GM21529 (cell line): ENCODE results near the gene NDUFB10.
"Not testable (repeated sequence)": the region's sequence is repeated elsewhere in the genome, so short reads cannot be mapped to it uniquely, and the experiment has no call there.

ENCODE experiments used
- ATAC-seq: cut with Tn5 transposase; IDR thresholded peaks from one replicate; pipeline ENCODE4 v1.9.1; 2021; ENCODE audit not compliant: unreplicated experiment

NDUFB10 gene

GRCh38 chr16:1944612-1945199, 14.6 kb upstream of the NDUFB10 start:
- ATAC-seq: no peak

GRCh38 chr16:1945559-1946391, 13.6 kb upstream of the NDUFB10 start:
- no peak for ATAC-seq

GRCh38 chr16:1946495-1947368, 12.6 kb upstream of the NDUFB10 start:
- ATAC-seq: no peak

- no peak for ATAC-seq
Measured at GRCh38 chr16:1947369-1947670, 12.0 kb upstream of the NDUFB10 start.

- ATAC-seq: no peak
Measured at GRCh38 chr16:1949507-1949906, 9.8 kb upstream of the NDUFB10 start.

- ATAC-seq: no peak
Measured at GRCh38 chr16:1950047-1950446, 9.3 kb upstream of the NDUFB10 start.

GRCh38 chr16:1950559-1950958, 8.8 kb upstream of the NDUFB10 start:
- no peak for ATAC-seq

- no peak for ATAC-seq
Measured at GRCh38 chr16:1953734-1954133, 5.6 kb upstream of the NDUFB10 start.

GRCh38 chr16:1957434-1958142, 1.8 kb upstream of the NDUFB10 start:
- not testable (repeated sequence) for ATAC-seq

GRCh38 chr16:1958143-1958491, 1.2 kb upstream of the NDUFB10 start:
- not testable (repeated sequence) for ATAC-seq

- ATAC-seq: no peak
Measured at GRCh38 chr16:1958715-1959268, 546 bp upstream of the NDUFB10 start.

- no peak for ATAC-seq
Measured at GRCh38 chr16:1960665-1961630, 1.6 kb downstream of the NDUFB10 start.

- no peak for ATAC-seq
Measured at GRCh38 chr16:1961651-1962067, 2.3 kb downstream of the NDUFB10 start.

GRCh38 chr16:1962161-1963153, 3.1 kb downstream of the NDUFB10 start:
- ATAC-seq: not testable (repeated sequence)

GRCh38 chr16:1963806-1964505, 4.6 kb downstream of the NDUFB10 start:
- ATAC-seq: no peak

GRCh38 chr16:1964506-1965395, 5.4 kb downstream of the NDUFB10 start, which contains the start of gene RPS2:
TSS of gene RPS2 (minus strand) at chr16:1964826. CDS start at chr16:1964625, 201 bp downstream.
- ATAC-seq: peak; percentile 77
